ENCODE results near the gene CRLF1. TPM values are rescaled to one million over a fixed set of nuclear protein-coding genes. Genes with fewer than 3 reads are reported as not detected.

CRLF1 gene
- total and polyA plus RNA-seq, 10 of the 15 experiments (the other 5 are each of a cell fraction or from before 2014, with no cell fraction given): 0.10 to 1.2 (median 0.49) TPM; not detected in 4

DNA sequence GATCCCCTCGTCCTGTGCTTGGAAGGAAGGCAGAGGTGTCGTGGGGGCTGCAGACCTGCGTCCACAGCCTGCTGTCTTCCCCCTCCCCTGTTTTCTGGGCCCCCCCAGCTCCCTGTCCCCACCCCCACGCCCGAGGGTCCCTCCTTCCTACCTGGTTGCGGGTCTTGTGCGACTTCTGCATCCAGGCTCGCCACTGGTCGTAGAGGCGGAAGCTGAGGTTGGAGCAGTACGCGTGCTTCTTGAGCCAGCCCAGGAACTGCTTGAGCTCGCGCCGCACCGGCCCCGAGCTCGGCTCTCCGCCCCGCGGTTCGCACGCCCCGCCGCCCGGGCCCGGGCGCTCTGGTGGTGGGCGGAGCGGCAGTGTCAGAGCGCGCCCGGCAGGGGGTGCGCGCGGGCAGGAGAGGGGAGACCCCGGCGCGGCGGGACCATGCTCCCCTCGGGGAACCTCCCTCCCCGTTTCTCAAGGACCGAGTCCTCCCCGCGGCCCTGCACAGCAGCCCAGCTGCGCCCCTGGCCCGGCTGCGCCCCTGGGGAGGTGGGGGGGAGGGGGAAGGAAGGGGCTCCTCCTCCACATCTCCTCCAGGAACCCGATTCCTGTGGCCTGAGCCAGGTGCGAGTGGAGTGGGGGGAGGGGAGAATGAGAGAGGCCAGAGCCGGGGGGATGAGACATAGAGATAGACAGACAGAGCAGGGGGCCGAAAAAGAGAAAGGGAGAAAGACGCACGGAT lies 12.3 kb downstream of the CRLF1 start (continued):
- TF ChIP-seq ELK1 (IDR thresholded peaks at IDR 0.05; ENCODE audit: low read depth, low read length): no peak
- TF ChIP-seq TAF1 (IDR thresholded peaks at IDR 0.05; ENCODE audit: borderline replicate concordance, low read depth, low read length): no peak
- no peak for TF ChIP-seq EED (IDR thresholded peaks at IDR 0.05; ENCODE audit: low read depth)
- TF ChIP-seq BACH1 (IDR thresholded peaks at IDR 0.05; ENCODE audit: borderline replicate concordance): 0 out of 2 replicates have a peak, but pooled peaks have one; percentile 25
- TF ChIP-seq WRNIP1 (IDR thresholded peaks at IDR 0.05; ENCODE audit: borderline replicate concordance, low read depth, low read length): no peak
- TF ChIP-seq, protein P1, sequence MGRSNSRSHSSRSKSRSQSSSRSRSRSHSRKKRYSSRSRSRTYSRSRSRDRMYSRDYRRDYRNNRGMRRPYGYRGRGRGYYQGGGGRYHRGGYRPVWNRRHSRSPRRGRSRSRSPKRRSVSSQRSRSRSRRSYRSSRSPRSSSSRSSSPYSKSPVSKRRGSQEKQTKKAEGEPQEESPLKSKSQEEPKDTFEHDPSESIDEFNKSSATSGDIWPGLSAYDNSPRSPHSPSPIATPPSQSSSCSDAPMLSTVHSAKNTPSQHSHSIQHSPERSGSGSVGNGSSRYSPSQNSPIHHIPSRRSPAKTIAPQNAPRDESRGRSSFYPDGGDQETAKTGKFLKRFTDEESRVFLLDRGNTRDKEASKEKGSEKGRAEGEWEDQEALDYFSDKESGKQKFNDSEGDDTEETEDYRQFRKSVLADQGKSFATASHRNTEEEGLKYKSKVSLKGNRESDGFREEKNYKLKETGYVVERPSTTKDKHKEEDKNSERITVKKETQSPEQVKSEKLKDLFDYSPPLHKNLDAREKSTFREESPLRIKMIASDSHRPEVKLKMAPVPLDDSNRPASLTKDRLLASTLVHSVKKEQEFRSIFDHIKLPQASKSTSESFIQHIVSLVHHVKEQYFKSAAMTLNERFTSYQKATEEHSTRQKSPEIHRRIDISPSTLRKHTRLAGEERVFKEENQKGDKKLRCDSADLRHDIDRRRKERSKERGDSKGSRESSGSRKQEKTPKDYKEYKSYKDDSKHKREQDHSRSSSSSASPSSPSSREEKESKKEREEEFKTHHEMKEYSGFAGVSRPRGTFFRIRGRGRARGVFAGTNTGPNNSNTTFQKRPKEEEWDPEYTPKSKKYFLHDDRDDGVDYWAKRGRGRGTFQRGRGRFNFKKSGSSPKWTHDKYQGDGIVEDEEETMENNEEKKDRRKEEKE (IDR thresholded peaks at IDR 0.05): no peak
- peak; percentile 46; the same call in 1 of the 2 replicates for TF ChIP-seq ZSCAN29 (IDR thresholded peaks at IDR 0.05)
- TF ChIP-seq MXI1 (IDR thresholded peaks at IDR 0.05; ENCODE audit: low read depth, low read length): peak; percentile 66
- TF ChIP-seq SIX5 (IDR thresholded peaks at IDR 0.05; ENCODE audit: low read depth, low read length, severe bottlenecking): no peak
- TF ChIP-seq ASH2L (IDR thresholded peaks at IDR 0.05; ENCODE audit: borderline replicate concordance, low read depth): no peak
- peak; percentile 43; the same call in 1 of the 2 replicates for TF ChIP-seq LARP7 (IDR thresholded peaks at IDR 0.05)
- TF ChIP-seq ATF3 (IDR thresholded peaks at IDR 0.05; ENCODE audit: borderline replicate concordance, extremely low read depth, low read depth, low read length): no peak
- TF ChIP-seq MYC (IDR thresholded peaks at IDR 0.05; ENCODE audit: insufficient read depth, insufficient read length, insufficient replicate concordance, low read length, severe bottlenecking): no peak
- no peak for TF ChIP-seq ZNF622 (IDR thresholded peaks at IDR 0.05)
- no peak for TF ChIP-seq NFYA (IDR thresholded peaks at IDR 0.05; ENCODE audit: borderline replicate concordance, low read depth, low read length)
- TF ChIP-seq MLLT1 (IDR thresholded peaks at IDR 0.05): no peak
- no peak for TF ChIP-seq SP1 (IDR thresholded peaks at IDR 0.05; ENCODE audit: low read depth, low read length)
- no peak for TF ChIP-seq NFYB (IDR thresholded peaks at IDR 0.05; ENCODE audit: insufficient read depth, low read depth, low read length)
- TF ChIP-seq, protein P2, sequence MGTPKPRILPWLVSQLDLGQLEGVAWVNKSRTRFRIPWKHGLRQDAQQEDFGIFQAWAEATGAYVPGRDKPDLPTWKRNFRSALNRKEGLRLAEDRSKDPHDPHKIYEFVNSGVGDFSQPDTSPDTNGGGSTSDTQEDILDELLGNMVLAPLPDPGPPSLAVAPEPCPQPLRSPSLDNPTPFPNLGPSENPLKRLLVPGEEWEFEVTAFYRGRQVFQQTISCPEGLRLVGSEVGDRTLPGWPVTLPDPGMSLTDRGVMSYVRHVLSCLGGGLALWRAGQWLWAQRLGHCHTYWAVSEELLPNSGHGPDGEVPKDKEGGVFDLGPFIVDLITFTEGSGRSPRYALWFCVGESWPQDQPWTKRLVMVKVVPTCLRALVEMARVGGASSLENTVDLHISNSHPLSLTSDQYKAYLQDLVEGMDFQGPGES (IDR thresholded peaks at IDR 0.05): peak; percentile 20; the same call in 1 of the 2 replicates
- TF ChIP-seq ZNF217 (IDR thresholded peaks at IDR 0.05): no peak
- TF ChIP-seq CHD4 (IDR thresholded peaks at IDR 0.05): no peak
- TF ChIP-seq ZNF207 (IDR thresholded peaks at IDR 0.05; ENCODE audit: borderline replicate concordance): peak; percentile 74; the same call in 1 of the 2 replicates
- TF ChIP-seq CREB1 (IDR thresholded peaks at IDR 0.05; ENCODE audit: low read depth): no peak
